Measurements from ENCODE around the gene ITPRIPL2. TPM values are rescaled to one million over a fixed set of nuclear protein-coding genes. Genes with fewer than 3 reads are reported as not detected.

ITPRIPL2 gene
- total RNA-seq, 4 donors from 2014 or later = 13.3 to 18.9 (median 18.5) TPM

GRCh38 chr16:19094542-19095365 is 19.0 kb upstream of the ITPRIPL2 start:
- Histone ChIP-seq H3K4me3 (no peak overlapping the region), H3K27me3 (no peaks in the 10 kb centered on the region), H3K4me1 (no peaks in the 10 kb centered on the region), H3K36me3 (no peaks in the 10 kb centered on the region), H3K9me3 (no peaks in the 10 kb centered on the region), H3K27ac (no peak overlapping the region)
- intact Hi-C loops (cut with DNase I; ENCODE audit: low total_unique reads) = loop anchor here (5.0 kb wide), 1 partner anchor 48 kb away; no protein-coding TSS in a partner anchor
- DNase-seq = no peak
- TF ChIP-seq POLR2A (IDR thresholded peaks at IDR 0.05) (no peak), CTCF (IDR thresholded peaks at IDR 0.05 in 4 of 5, conservative IDR thresholded peaks at IDR 0.05 in 1 of 5) (no peak)
- ATAC-seq = no peak
- in situ Hi-C loops (cut with MboI; ENCODE audit: low sequenced_read_pairs in 4 of 4) = loop anchor here in 2 of 4 donors (5.0 to 10.0 kb wide), 2 partner anchors 70 to 283 kb away; partner anchors contain the start of gene SYT17 (in 1 of the 2)

- no peak for ATAC-seq
- DNase-seq = no peak
- no peak overlapping the region for H3K27ac ChIP-seq
- H3K4me3 ChIP-seq = no peak overlapping the region
- in situ Hi-C loops (cut with MboI; ENCODE audit: low sequenced_read_pairs in 4 of 4) = loop anchor here in 1 of 4 donors (10.0 kb wide), 1 partner anchor 69 kb away; the partner anchor contains the start of gene SYT17
- no peaks in the 10 kb centered on the region for H3K36me3 ChIP-seq
- H3K4me1 ChIP-seq = no peaks in the 10 kb centered on the region
- intact Hi-C loops (cut with DNase I; ENCODE audit: low total_unique reads) = loop anchor here (5.0 kb wide), 1 partner anchor 47 kb away; no protein-coding TSS in a partner anchor
- no peaks in the 10 kb centered on the region for H3K9me3 ChIP-seq
- no peaks in the 10 kb centered on the region for H3K27me3 ChIP-seq
- no peak for TF ChIP-seq CTCF (IDR thresholded peaks at IDR 0.05 in 4 of 5, conservative IDR thresholded peaks at IDR 0.05 in 1 of 5)
- no peak for TF ChIP-seq POLR2A (IDR thresholded peaks at IDR 0.05)
Observed at GRCh38 chr16:19095654-19096053, 18.1 kb upstream of the ITPRIPL2 start.

- no peaks in the 10 kb centered on the region for H3K9me3 ChIP-seq
- no peak overlapping the region for H3K4me3 ChIP-seq
- H3K27me3 ChIP-seq = no peaks in the 10 kb centered on the region
- in situ Hi-C loops (cut with MboI; ENCODE audit: low sequenced_read_pairs in 4 of 4) = loop anchor here in 1 of 4 donors (10.0 kb wide), 1 partner anchor 67 kb away; the partner anchor contains the start of gene SYT17
- no peak overlapping the region for H3K27ac ChIP-seq
- TF ChIP-seq POLR2A (IDR thresholded peaks at IDR 0.05) = no peak
- no peak for TF ChIP-seq CTCF (IDR thresholded peaks at IDR 0.05 in 4 of 5, conservative IDR thresholded peaks at IDR 0.05 in 1 of 5)
- H3K36me3 ChIP-seq = no peaks in the 10 kb centered on the region
- no peaks in the 10 kb centered on the region for H3K4me1 ChIP-seq
- intact Hi-C loops (cut with DNase I; ENCODE audit: low total_unique reads) = loop anchor here (5.0 kb wide), 1 partner anchor 44 kb away; no protein-coding TSS in a partner anchor
- ATAC-seq (no peak), DNase-seq (no peak)
Observed at GRCh38 chr16:19098173-19098572, 15.6 kb upstream of the ITPRIPL2 start.

GRCh38 chr16:19102187-19102872 is 11.4 kb upstream of the ITPRIPL2 start:
- Histone ChIP-seq H3K27ac (no peak overlapping the region), H3K36me3 (no peaks in the 10 kb centered on the region), H3K9me3 (no peaks in the 10 kb centered on the region), H3K4me3 (no peak overlapping the region), H3K4me1 (no peaks in the 10 kb centered on the region), H3K27me3 (no peaks in the 10 kb centered on the region)
- DNase-seq = no peak
- TF ChIP-seq POLR2A (IDR thresholded peaks at IDR 0.05) (no peak), CTCF (IDR thresholded peaks at IDR 0.05 in 4 of 5, conservative IDR thresholded peaks at IDR 0.05 in 1 of 5) (no peak)
- intact Hi-C loops (cut with DNase I; ENCODE audit: low total_unique reads) = no loop called here
- in situ Hi-C loops (cut with MboI; ENCODE audit: low sequenced_read_pairs in 4 of 4) = loop anchor here in 1 of 4 donors (10.0 kb wide), 1 partner anchor 62 kb away; the partner anchor contains the start of gene SYT17
- ATAC-seq = no peak
